ENCODE measurements around the gene ENO3.

Gene ENO3

GRCh38 chr17:4947411-4948165 lies 3.3 kb upstream of the ENO3 start:
- Histone ChIP-seq H3K79me2 (ENCODE audit: insufficient read depth, low read length) (peaks cover 76% of the 10 kb centered on the region), H3K4me2 (ENCODE audit: low read depth, low read length, poor library complexity, severe bottlenecking) (peak overlapping the region; percentile 96), H4K20me1 (ENCODE audit: insufficient read depth, low read length, poor library complexity, severe bottlenecking) (peaks cover 54% of the 10 kb centered on the region), H3K36me3 (ENCODE audit: insufficient read depth, low read length) (peaks cover 42% of the 10 kb centered on the region), H3K4me3 (ENCODE audit: low read length, poor library complexity, severe bottlenecking) (peak overlapping the region; percentile 90), H3K9me2 (replicated peaks; ENCODE audit: low read depth, low read length) (no peaks in the 10 kb centered on the region), H3F3A (ENCODE audit: low read depth) (peaks cover 44% of the 10 kb centered on the region), H3K9me3 (ENCODE audit: insufficient read depth, low read depth, low read length) (no peaks in the 10 kb centered on the region), H3K27me3 (ENCODE audit: insufficient read depth, low read length, poor library complexity, severe bottlenecking) (peaks cover 14% of the 10 kb centered on the region), H2AFZ (ENCODE audit: low read length) (no peak overlapping the region), H3K9ac (ENCODE audit: low read depth, low read length, poor library complexity, severe bottlenecking) (peak overlapping the region; percentile 99), H3K4me1 (ENCODE audit: insufficient read depth, low read length, poor library complexity, severe bottlenecking) (peaks cover 51% of the 10 kb centered on the region)
- no peak for TF ChIP-seq EZH2phosphoT487 (IDR thresholded peaks at IDR 0.05; ENCODE audit: borderline replicate concordance)
- no peak for TF ChIP-seq CTCF (conservative IDR thresholded peaks at IDR 0.05; ENCODE audit: low read length)

- Histone ChIP-seq H3K9ac (ENCODE audit: low read depth, low read length, poor library complexity, severe bottlenecking) (peak within 1 kb of the TSS; percentile 99), H3K9me2 (replicated peaks; ENCODE audit: low read depth, low read length) (no peaks in the 10 kb centered on the region), H3K36me3 (ENCODE audit: insufficient read depth, low read length) (peaks cover 34% of the 10 kb centered on the region), H3K4me3 (ENCODE audit: low read length, poor library complexity, severe bottlenecking) (peak within 1 kb of the TSS; percentile 90), H3F3A (ENCODE audit: low read depth) (peaks cover 43% of the 10 kb centered on the region), H3K79me2 (ENCODE audit: insufficient read depth, low read length) (peaks cover 69% of the 10 kb centered on the region), H2AFZ (ENCODE audit: low read length) (peak within 1 kb of the TSS; percentile 84), H3K27me3 (ENCODE audit: insufficient read depth, low read length, poor library complexity, severe bottlenecking) (peaks cover 14% of the 10 kb centered on the region), H3K4me1 (ENCODE audit: insufficient read depth, low read length, poor library complexity, severe bottlenecking) (peaks cover 43% of the 10 kb centered on the region), H3K9me3 (ENCODE audit: insufficient read depth, low read depth, low read length) (no peaks in the 10 kb centered on the region), H3K4me2 (ENCODE audit: low read depth, low read length, poor library complexity, severe bottlenecking) (peak within 1 kb of the TSS; percentile 91), H4K20me1 (ENCODE audit: insufficient read depth, low read length, poor library complexity, severe bottlenecking) (peaks cover 46% of the 10 kb centered on the region)
- no peak for TF ChIP-seq CTCF (conservative IDR thresholded peaks at IDR 0.05; ENCODE audit: low read length)
- no peak for TF ChIP-seq EZH2phosphoT487 (IDR thresholded peaks at IDR 0.05; ENCODE audit: borderline replicate concordance)
These were observed 2.6 kb upstream of the ENO3 start, which contains the start of gene PFN1 for GRCh38 chr17:4948166-4948930. PFN1 (minus strand) TSS chr17:4948530; CDS start chr17:4948394, 136 bp downstream.

- Histone ChIP-seq H3K4me3 (ENCODE audit: low read length, poor library complexity, severe bottlenecking) (peak overlapping the region; percentile 90), H3K9me2 (replicated peaks; ENCODE audit: low read depth, low read length) (no peaks in the 10 kb centered on the region), H3K9me3 (ENCODE audit: insufficient read depth, low read depth, low read length) (no peaks in the 10 kb centered on the region), H3K4me2 (ENCODE audit: low read depth, low read length, poor library complexity, severe bottlenecking) (peak overlapping the region; percentile 91), H3K4me1 (ENCODE audit: insufficient read depth, low read length, poor library complexity, severe bottlenecking) (peaks cover 37% of the 10 kb centered on the region), H3K9ac (ENCODE audit: low read depth, low read length, poor library complexity, severe bottlenecking) (peak overlapping the region; percentile 99), H3F3A (ENCODE audit: low read depth) (peaks cover 39% of the 10 kb centered on the region), H4K20me1 (ENCODE audit: insufficient read depth, low read length, poor library complexity, severe bottlenecking) (peaks cover 41% of the 10 kb centered on the region), H3K79me2 (ENCODE audit: insufficient read depth, low read length) (peaks cover 63% of the 10 kb centered on the region), H2AFZ (ENCODE audit: low read length) (peak overlapping the region; percentile 84), H3K36me3 (ENCODE audit: insufficient read depth, low read length) (peaks cover 31% of the 10 kb centered on the region), H3K27me3 (ENCODE audit: insufficient read depth, low read length, poor library complexity, severe bottlenecking) (peaks cover 14% of the 10 kb centered on the region)
- TF ChIP-seq EZH2phosphoT487 (IDR thresholded peaks at IDR 0.05; ENCODE audit: borderline replicate concordance) (no peak), CTCF (conservative IDR thresholded peaks at IDR 0.05; ENCODE audit: low read length) (no peak)
These were observed 2.0 kb upstream of the ENO3 start for GRCh38 chr17:4948931-4949320.
